Neural cell (in vitro differentiated cells): Measurements from ENCODE around the gene STAC. TPM values are rescaled to one million over a fixed set of nuclear protein-coding genes. Genes with fewer than 3 reads are reported as not detected.

ENCODE experiments used
- H2AFZ ChIP-seq: fragments of 200-600, 300-800 bp; sonication (generic), shearing (Covaris generic); 2 replicates; pipeline ENCODE4 v1.6.0; 2014; ENCODE audit warnings: low read depth, mild to moderate bottlenecking, antibody characterized with exemption, low read length, moderate library complexity
- H3F3A ChIP-seq: fragments of 200-600 bp; shearing (Covaris generic); 2 replicates; pipeline ENCODE4 v1.6.1; 2016; ENCODE audit warnings: mild to moderate bottlenecking, moderate library complexity, mixed read lengths, antibody characterized with exemption, low read length; ENCODE audit not compliant: insufficient read depth, poor library complexity, severe bottlenecking
- H3K27ac ChIP-seq: fragments of 200-600, 300-800 bp; sonication (generic), shearing (Covaris generic); 2 replicates; pipeline ENCODE4 v1.5.1; 2014; ENCODE audit warnings: mild to moderate bottlenecking, low read length, moderate library complexity
- H3K27me3 ChIP-seq: fragments of 300-800, 200-600 bp; sonication (generic), shearing (Covaris generic); 2 replicates; pipeline ENCODE4 v1.6.0; 2014; ENCODE audit warnings: mild to moderate bottlenecking, low read depth, low read length, moderate library complexity; ENCODE audit not compliant: insufficient read depth
- H3K36me3 ChIP-seq: fragments of 300-800, 200-600 bp; sonication (generic), shearing (Covaris generic); 2 replicates; pipeline ENCODE4 v1.5.1; 2014; ENCODE audit warnings: mild to moderate bottlenecking, antibody characterized with exemption, low read length, moderate library complexity; ENCODE audit not compliant: insufficient read depth
- H3K4me2 ChIP-seq: fragments of 300-800, 200-600 bp; sonication (generic), shearing (Covaris generic); 2 replicates; pipeline ENCODE4 v1.6.0; 2014; ENCODE audit warnings: mild to moderate bottlenecking, low read length
- H3K4me3 ChIP-seq: fragments of 300-800, 200-600 bp; sonication (generic), shearing (Covaris generic); 2 replicates; pipeline ENCODE4 v1.5.1; 2014; ENCODE audit warnings: mild to moderate bottlenecking, low read length, moderate library complexity
- H3K79me2 ChIP-seq: fragments of 200-600 bp; shearing (Covaris generic); replicated peaks from 2 replicates; pipeline ENCODE4 v1.6.0; 2014; ENCODE audit warnings: mild to moderate bottlenecking, low read length, moderate library complexity; ENCODE audit not compliant: insufficient read depth
- H3K9ac ChIP-seq: fragments of 300-800, 200-600 bp; sonication (generic), shearing (Covaris generic); 2 replicates; pipeline ENCODE4 v1.6.1; 2016; ENCODE audit warnings: mild to moderate bottlenecking, low read length, mixed read lengths
- H3K9me2 ChIP-seq: fragments of 200-600 bp; shearing (Covaris generic); 2 replicates; pipeline ENCODE4 v1.6.1; 2016; ENCODE audit warnings: mild to moderate bottlenecking, low read length, mixed read lengths; ENCODE audit not compliant: insufficient read depth
- H3K9me3 ChIP-seq: fragments of 200-600, 300-800 bp; sonication (generic), shearing (Covaris generic); 2 replicates; pipeline ENCODE4 v1.6.1; 2016; ENCODE audit warnings: mild to moderate bottlenecking, mixed run types, low read length, moderate library complexity, mixed read lengths
- H4K20me1 ChIP-seq: fragments of 200-600 bp; shearing (Covaris generic); 2 replicates; pipeline ENCODE4 v1.6.1; 2016; ENCODE audit warnings: mild to moderate bottlenecking, mixed run types; ENCODE audit not compliant: insufficient read depth
- CTCF ChIP-seq: fragments of 450-650 bp; IDR thresholded peaks from 2 replicates; pipeline ENCODE4 v1.5.1; 2014; ENCODE audit warnings: antibody characterized with exemption, mild to moderate bottlenecking, moderate library complexity; ENCODE audit not compliant: poor library complexity, severe bottlenecking
- EP300 ChIP-seq: fragments of 450-650 bp; conservative IDR thresholded peaks from 2 replicates; pipeline ENCODE4 v1.6.1; 2014; ENCODE audit warnings: antibody characterized with exemption, mild to moderate bottlenecking, moderate library complexity; ENCODE audit not compliant: poor library complexity, severe bottlenecking
- EZH2 ChIP-seq: fragments of 200-600, 300-800 bp; shearing (Covaris generic), sonication (generic); IDR thresholded peaks from 2 replicates; pipeline ENCODE4 v1.6.1; 2014; ENCODE audit warnings: antibody characterized with exemption, low read length, borderline replicate concordance, mild to moderate bottlenecking; ENCODE audit not compliant: insufficient read depth, poor library complexity, severe bottlenecking
- MXI1 ChIP-seq: fragments of 450-650 bp; conservative IDR thresholded peaks from 2 replicates; pipeline ENCODE4 v1.6.1; 2014; ENCODE audit warnings: antibody characterized with exemption, mild to moderate bottlenecking; ENCODE audit not compliant: poor library complexity, severe bottlenecking
- POLR2AphosphoS5 ChIP-seq: IDR thresholded peaks from 2 replicates; pipeline ENCODE4 v1.6.1; 2012
- RAD21 ChIP-seq: fragments of 450-650 bp; conservative IDR thresholded peaks from 2 replicates; pipeline ENCODE4 v1.6.1; 2014; ENCODE audit warnings: antibody characterized with exemption, mild to moderate bottlenecking, moderate library complexity
- REST ChIP-seq: IDR thresholded peaks from 2 replicates; pipeline ENCODE4 v1.6.1; 2012; ENCODE audit warnings: borderline replicate concordance
- SMC3 ChIP-seq: fragments of 450-650 bp; conservative IDR thresholded peaks from 2 replicates; pipeline ENCODE4 v1.6.1; 2014; ENCODE audit warnings: antibody characterized with exemption, mild to moderate bottlenecking, moderate library complexity; ENCODE audit not compliant: poor library complexity
- TAF1 ChIP-seq: IDR thresholded peaks from 2 replicates; pipeline ENCODE4 v1.6.1; 2012; ENCODE audit warnings: low read depth
- polyA plus RNA-seq: library from polyadenylated mRNA; depleted of rRNA; stranded (reverse); fragments of >200 nt; gene quantifications from 2 replicates; pipeline ENCODE4 v1.2.3, GENCODE V29; 2014

The STAC gene
- polyA plus RNA-seq, 1 donor from 2014 or later: 4.5 TPM

GRCh38 chr3:36364260-36364659, 16.0 kb upstream of the STAC start:
- Histone ChIP-seq H3K79me2 (no peaks in the 10 kb centered on the region), H3K27ac (no peak overlapping the region), H3K4me2 (no peak overlapping the region), H3F3A (no peaks in the 10 kb centered on the region), H3K9me2 (no peaks in the 10 kb centered on the region), H3K9ac (no peak overlapping the region), H3K9me3 (no peaks in the 10 kb centered on the region), H3K36me3 (no peaks in the 10 kb centered on the region), H2AFZ (no peak overlapping the region), H3K27me3 (no peaks in the 10 kb centered on the region), H3K4me3 (no peak overlapping the region), H4K20me1 (no peaks in the 10 kb centered on the region)
- no peak for TF ChIP-seq POLR2AphosphoS5
- TF ChIP-seq TAF1: no peak
- TF ChIP-seq EP300: no peak
- TF ChIP-seq MXI1: no peak
- no peak for TF ChIP-seq SMC3
- TF ChIP-seq CTCF: no peak
- TF ChIP-seq RAD21: no peak
- no peak for TF ChIP-seq REST
- TF ChIP-seq EZH2: no peak

GRCh38 chr3:36365829-36366228, 14.5 kb upstream of the STAC start:
- Histone ChIP-seq H2AFZ (no peak overlapping the region), H3K9ac (no peak overlapping the region), H3K9me2 (no peaks in the 10 kb centered on the region), H3F3A (no peaks in the 10 kb centered on the region), H4K20me1 (no peaks in the 10 kb centered on the region), H3K9me3 (no peaks in the 10 kb centered on the region), H3K79me2 (no peaks in the 10 kb centered on the region), H3K27ac (no peak overlapping the region), H3K27me3 (no peaks in the 10 kb centered on the region), H3K4me2 (no peak overlapping the region), H3K36me3 (no peaks in the 10 kb centered on the region), H3K4me3 (no peak overlapping the region)
- TF ChIP-seq TAF1 (no peak), MXI1 (no peak), SMC3 (no peak), POLR2AphosphoS5 (no peak), CTCF (no peak), RAD21 (no peak), REST (no peak), EP300 (no peak), EZH2 (no peak)
